HG03342 (cell line): ENCODE data around the gene MAN2B2.
A peak's percentile ranks its signal among the peaks of the same experiment; 100 is the strongest.

Experiments used
- ATAC-seq: cut with Tn5 transposase; IDR thresholded peaks from one replicate; pipeline ENCODE4 v1.9.1; 2021; ENCODE audit warnings: mild to moderate bottlenecking, moderate library complexity; ENCODE audit not compliant: unreplicated experiment

The MAN2B2 gene

GRCh38 chr4:6574747-6575502 is at the start of gene MAN2B2:
MAN2B2 (plus strand) TSS chr4:6575189; CDS start chr4:6575211, 22 bp downstream.
- peak; percentile 90 for ATAC-seq

- no peak for ATAC-seq
These were observed 49.5 kb upstream of the MAN2B2 start for GRCh38 chr4:6525474-6525873.

- no peak for ATAC-seq
These were observed 48.8 kb upstream of the MAN2B2 start for GRCh38 chr4:6526156-6526555.

GRCh38 chr4:6526671-6527091 is 48.3 kb upstream of the MAN2B2 start:
- ATAC-seq, result no peak

- ATAC-seq, result no peak
These were observed 47.7 kb upstream of the MAN2B2 start for GRCh38 chr4:6527259-6527658.

- no peak for ATAC-seq
These were observed 47.0 kb upstream of the MAN2B2 start for GRCh38 chr4:6527683-6528595.

- no peak for ATAC-seq
These were observed 46.0 kb upstream of the MAN2B2 start for GRCh38 chr4:6529021-6529420.

GRCh38 chr4:6530301-6530700 is 44.7 kb upstream of the MAN2B2 start:
- ATAC-seq, result no peak

- ATAC-seq, result no peak
These were observed 44.0 kb upstream of the MAN2B2 start for GRCh38 chr4:6530964-6531363.

GRCh38 chr4:6532102-6532501 is 42.9 kb upstream of the MAN2B2 start:
- no peak for ATAC-seq

GRCh38 chr4:6532658-6533057 is 42.3 kb upstream of the MAN2B2 start:
- no peak for ATAC-seq

GRCh38 chr4:6534050-6534449 is 40.9 kb upstream of the MAN2B2 start:
- ATAC-seq, result no peak

- ATAC-seq, result no peak
These were observed 40.2 kb upstream of the MAN2B2 start for GRCh38 chr4:6534618-6535328.

- no peak for ATAC-seq
These were observed 39.7 kb upstream of the MAN2B2 start for GRCh38 chr4:6535329-6535692.

- ATAC-seq, result no peak
These were observed 39.3 kb upstream of the MAN2B2 start for GRCh38 chr4:6535706-6536105.

- no peak for ATAC-seq
These were observed 36.9 kb upstream of the MAN2B2 start for GRCh38 chr4:6538111-6538510.

GRCh38 chr4:6538575-6538974 is 36.4 kb upstream of the MAN2B2 start:
- no peak for ATAC-seq

GRCh38 chr4:6539009-6539764 is 35.8 kb upstream of the MAN2B2 start:
- ATAC-seq, result no peak

- ATAC-seq, result no peak
These were observed 34.1 kb upstream of the MAN2B2 start for GRCh38 chr4:6540879-6541278.

GRCh38 chr4:6541789-6542188 is 33.2 kb upstream of the MAN2B2 start:
- no peak for ATAC-seq

GRCh38 chr4:6542951-6543350 is 32.0 kb upstream of the MAN2B2 start:
- no peak for ATAC-seq
